ENCODE data around the gene IMP3. TPM values are rescaled to one million over a fixed set of nuclear protein-coding genes. Genes with fewer than 3 reads are reported as not detected.
A peak's percentile ranks its signal among the peaks of the same experiment; 100 is the strongest.

Gene IMP3
- total RNA-seq, 2 experiments from 2014 or later, result 101 to 174 TPM

- H4K20me1 ChIP-seq (ENCODE audit: insufficient read depth, low read length), result peaks cover 26% of the 10 kb centered on the region
- H3K4me2 ChIP-seq (ENCODE audit: low read length), result peak overlapping the region; percentile 85
- no peaks in the 10 kb centered on the region for H3K9me2 ChIP-seq (ENCODE audit: insufficient read depth, low read length)
- BruUV-seq (replicated peaks), result TSS peak; percentile 95
- H3K9me3 ChIP-seq (ENCODE audit: low read length), result no peaks in the 10 kb centered on the region
- H3K4me3 ChIP-seq (ENCODE audit: low read depth, low read length, poor library complexity, severe bottlenecking), result peak overlapping the region; percentile 89
- intact Hi-C loops (cut with micrococcal nuclease; ENCODE audit: unreplicated experiment), result loop anchor here (1.0 to 5.0 kb wide), 5 partner anchors 15 to 293 kb away; partner anchors contain the start of genes MAN2C1, NEIL1, PTPN9 and SNUPN
- H3K79me2 ChIP-seq (ENCODE audit: insufficient read depth, low read depth, low read length), result peaks cover 42% of the 10 kb centered on the region
- H3K4me1 ChIP-seq (ENCODE audit: insufficient read depth, low read length, poor library complexity, severe bottlenecking), result peaks cover 38% of the 10 kb centered on the region
- peak; percentile 85 for TF ChIP-seq CTCF (conservative IDR thresholded peaks at IDR 0.05; ENCODE audit: low read length)
- TF ChIP-seq EZH2phosphoT487 (IDR thresholded peaks at IDR 0.05; ENCODE audit: borderline replicate concordance, low read depth, low read length), result no peak
- ChIA-PET POLR2A (interaction anchor here (0.5 to 3.5 kb wide), 10 partner anchors 10 to 564 kb away, joined by 3 to 23 read pairs (median 4); partner anchors contain the start of genes MAN2C1, SIN3A and SNUPN), CTCF (ENCODE audit: unreplicated experiment) (interaction anchor here (1.1 to 1.8 kb wide), 2 partner anchors 63 to 273 kb away, joined by 3 to 6 read pairs; partner anchors contain the start of gene MAN2C1)
- H3K27ac ChIP-seq (ENCODE audit: low read depth, low read length, poor library complexity, severe bottlenecking), result peak overlapping the region; percentile 85
- peak; percentile 83 for DNase-seq (ENCODE audit: low spot score)
- H2AFZ ChIP-seq (ENCODE audit: low read length), result peak overlapping the region; percentile 60; the same call in 1 of the 2 replicates
- H3K36me3 ChIP-seq (ENCODE audit: insufficient read depth, low read length), result peaks cover 28% of the 10 kb centered on the region
Measured at GRCh38 chr15:75640483-75641178, 607 bp upstream of the IMP3 start.

GRCh38 chr15:75639191-75639708 is 774 bp downstream of the IMP3 start:
- no peaks in the 10 kb centered on the region for H3K9me3 ChIP-seq (ENCODE audit: low read length)
- peak overlapping the region; percentile 20; the same call in 1 of the 2 replicates for H2AFZ ChIP-seq (ENCODE audit: low read length)
- peaks cover 26% of the 10 kb centered on the region for H4K20me1 ChIP-seq (ENCODE audit: insufficient read depth, low read length)
- peak overlapping the region; percentile 100 for H3K4me2 ChIP-seq (ENCODE audit: low read length)
- intact Hi-C loops (cut with micrococcal nuclease; ENCODE audit: unreplicated experiment), result loop anchor here (5.0 kb wide), 1 partner anchor 43 kb away; no protein-coding TSS in a partner anchor
- H3K27ac ChIP-seq (ENCODE audit: low read depth, low read length, poor library complexity, severe bottlenecking), result peak overlapping the region; percentile 85
- POLR2A ChIA-PET, result interaction anchor here (0.6 to 3.5 kb wide), 6 partner anchors 9 to 589 kb away, joined by 3 to 23 read pairs (median 10); partner anchors contain the start of genes MAN2C1, SIN3A and SNUPN
- H3K9me2 ChIP-seq (ENCODE audit: insufficient read depth, low read length), result no peaks in the 10 kb centered on the region
- CTCF ChIA-PET (ENCODE audit: unreplicated experiment), result interaction anchor here (1.8 kb wide), 1 partner anchor 271 kb away, joined by 6 read pairs; the partner anchor contains the start of gene MAN2C1
- DNase-seq (ENCODE audit: low spot score), result peak; percentile 22
- peak overlapping the region; percentile 89 for H3K4me3 ChIP-seq (ENCODE audit: low read depth, low read length, poor library complexity, severe bottlenecking)
- peaks cover 28% of the 10 kb centered on the region for H3K36me3 ChIP-seq (ENCODE audit: insufficient read depth, low read length)
- H3K4me1 ChIP-seq (ENCODE audit: insufficient read depth, low read length, poor library complexity, severe bottlenecking), result peaks cover 39% of the 10 kb centered on the region
- TSS peak; percentile 88 for BruUV-seq (replicated peaks)
- H3K79me2 ChIP-seq (ENCODE audit: insufficient read depth, low read depth, low read length), result peaks cover 43% of the 10 kb centered on the region
- TF ChIP-seq CTCF (conservative IDR thresholded peaks at IDR 0.05; ENCODE audit: low read length) (no peak), EZH2phosphoT487 (IDR thresholded peaks at IDR 0.05; ENCODE audit: borderline replicate concordance, low read depth, low read length) (no peak)

Data from OCI-LY7 (cell line).